Hepatocyte (in vitro differentiated cells): ENCODE results near the gene KLF1. TPM values are rescaled to one million over a fixed set of nuclear protein-coding genes. Genes with fewer than 3 reads are reported as not detected.

Source experiments
- DNase-seq: peaks from one replicate; pipeline ENCODE4 v3.0.0-alpha.2; 2016; ENCODE audit warnings: low spot score
- H2AFZ ChIP-seq: fragments of 200-600 bp; sonication (generic); 2 replicates; pipeline ENCODE4 v1.6.0; 2016; ENCODE audit warnings: antibody characterized with exemption, mild to moderate bottlenecking
- H3K27ac ChIP-seq: fragments of 200-600 bp; sonication (generic); 2 replicates; pipeline ENCODE4 v1.5.1; 2016; ENCODE audit warnings: mild to moderate bottlenecking
- H3K27me3 ChIP-seq: fragments of 200-600 bp; sonication (generic); 2 replicates; pipeline ENCODE4 v1.6.1; 2016
- H3K36me3 ChIP-seq: fragments of 200-600 bp; sonication (generic); replicated peaks from 2 replicates; pipeline ENCODE4 v1.5.1; 2016; ENCODE audit warnings: low read depth; ENCODE audit not compliant: insufficient read depth
- H3K4me1 ChIP-seq: fragments of 200-600 bp; sonication (generic); 2 replicates; pipeline ENCODE4 v1.5.1; 2016; ENCODE audit warnings: mild to moderate bottlenecking, moderate library complexity; ENCODE audit not compliant: insufficient read depth
- H3K4me2 ChIP-seq: fragments of 200-600 bp; sonication (generic); 2 replicates; pipeline ENCODE4 v1.6.0; 2016
- H3K4me3 ChIP-seq: fragments of 200-600 bp; sonication (generic); 2 replicates; pipeline ENCODE4 v1.5.1; 2016; ENCODE audit warnings: mild to moderate bottlenecking
- H3K79me2 ChIP-seq: fragments of 200-600 bp; sonication (generic); 2 replicates; pipeline ENCODE4 v1.6.0; 2017; ENCODE audit warnings: mild to moderate bottlenecking
- H3K9me2 ChIP-seq: fragments of 200-600 bp; sonication (generic); replicated peaks from 2 replicates; pipeline ENCODE4 v1.6.0; 2017; ENCODE audit warnings: mild to moderate bottlenecking; ENCODE audit not compliant: insufficient read depth
- H3K9me3 ChIP-seq: fragments of 200-600 bp; sonication (generic); 2 replicates; pipeline ENCODE4 v1.5.1; 2016; ENCODE audit warnings: low read depth, mild to moderate bottlenecking
- H4K20me1 ChIP-seq: fragments of 200-600 bp; sonication (generic); 2 replicates; pipeline ENCODE4 v1.6.0; 2016; ENCODE audit warnings: mild to moderate bottlenecking; ENCODE audit not compliant: insufficient read depth, poor library complexity, severe bottlenecking
- EZH2 ChIP-seq: fragments of 200-600 bp; sonication (generic); IDR thresholded peaks from 2 replicates; pipeline ENCODE4 v1.6.1; 2016; ENCODE audit warnings: antibody characterized with exemption, mild to moderate bottlenecking, borderline replicate concordance
- EZH2phosphoT487 ChIP-seq: fragments of 200-600 bp; sonication (generic); IDR thresholded peaks from one replicate; pipeline ENCODE4 v1.6.1; 2018; ENCODE audit warnings: antibody characterized with exemption, mild to moderate bottlenecking, low read depth, moderate library complexity; ENCODE audit not compliant: unreplicated experiment, severe bottlenecking
- WGBS: methylation state at CpG from one replicate; pipeline ENCODE4 v1.1.6; 2016; ENCODE audit warnings: low lambda C conversion rate; ENCODE audit errors: missing lambda C conversion rate; 5-methylcytosine and 5-hydroxymethylcytosine counted together
- polyA plus RNA-seq: library from polyadenylated mRNA; unstranded; fragments of >200 nt; fragmentation: Nextera tagmentation; extraction: Ambion mirVana; gene quantifications from 2 replicates; pipeline ENCODE4 v1.2.1, GENCODE V29; 2016
- total RNA-seq: library from RNA; depleted of rRNA; stranded (reverse); fragments of >200 nt; gene quantifications from 2 replicates; pipeline ENCODE4 v1.2.3, GENCODE V29; 2014
- TF ChIP-seq, protein P1 (sequence below): fragments of 200-600 bp; sonication (generic); IDR thresholded peaks from 2 replicates; pipeline ENCODE4 v1.5.1; 2016; ENCODE audit warnings: antibody characterized with exemption, mild to moderate bottlenecking; ENCODE audit not compliant: poor library complexity

The KLF1 gene
- total and polyA plus RNA-seq, 2 experiments from 2014 or later, result 0.37 TPM; not detected in 1

DNA sequence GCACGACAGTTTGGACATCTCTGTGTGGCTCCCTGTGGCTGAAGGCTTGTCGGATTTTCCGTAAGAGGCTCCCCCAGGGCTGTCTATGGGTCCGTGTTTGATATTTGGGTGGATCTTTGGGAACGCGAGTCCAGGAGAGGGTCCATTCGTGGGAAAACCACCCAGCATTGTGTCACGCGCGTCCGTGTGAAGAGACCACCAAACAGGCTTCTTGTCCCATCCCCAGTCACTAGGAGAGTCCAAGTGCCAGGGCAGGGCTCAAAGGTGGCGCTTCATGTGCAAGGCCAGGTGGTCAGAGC is 2.4 kb downstream of the KLF1 start:
- no peak for DNase-seq
- Histone ChIP-seq H3K27ac (no peak overlapping the region), H3K9me3 (no peaks in the 10 kb centered on the region), H3K9me2 (no peaks in the 10 kb centered on the region), H3K36me3 (no peaks in the 10 kb centered on the region), H4K20me1 (no peaks in the 10 kb centered on the region), H2AFZ (peak overlapping the region; percentile 56), H3K4me2 (peak overlapping the region; percentile 92), H3K4me1 (peaks cover 5% of the 10 kb centered on the region), H3K27me3 (peaks cover 34% of the 10 kb centered on the region), H3K4me3 (no peak overlapping the region), H3K79me2 (no peaks in the 10 kb centered on the region)
- 78% methylated on average over 12 of the region's 12 CpGs for WGBS
- no peak for TF ChIP-seq EZH2phosphoT487
- TF ChIP-seq EZH2, result no peak
- TF ChIP-seq, protein P1, sequence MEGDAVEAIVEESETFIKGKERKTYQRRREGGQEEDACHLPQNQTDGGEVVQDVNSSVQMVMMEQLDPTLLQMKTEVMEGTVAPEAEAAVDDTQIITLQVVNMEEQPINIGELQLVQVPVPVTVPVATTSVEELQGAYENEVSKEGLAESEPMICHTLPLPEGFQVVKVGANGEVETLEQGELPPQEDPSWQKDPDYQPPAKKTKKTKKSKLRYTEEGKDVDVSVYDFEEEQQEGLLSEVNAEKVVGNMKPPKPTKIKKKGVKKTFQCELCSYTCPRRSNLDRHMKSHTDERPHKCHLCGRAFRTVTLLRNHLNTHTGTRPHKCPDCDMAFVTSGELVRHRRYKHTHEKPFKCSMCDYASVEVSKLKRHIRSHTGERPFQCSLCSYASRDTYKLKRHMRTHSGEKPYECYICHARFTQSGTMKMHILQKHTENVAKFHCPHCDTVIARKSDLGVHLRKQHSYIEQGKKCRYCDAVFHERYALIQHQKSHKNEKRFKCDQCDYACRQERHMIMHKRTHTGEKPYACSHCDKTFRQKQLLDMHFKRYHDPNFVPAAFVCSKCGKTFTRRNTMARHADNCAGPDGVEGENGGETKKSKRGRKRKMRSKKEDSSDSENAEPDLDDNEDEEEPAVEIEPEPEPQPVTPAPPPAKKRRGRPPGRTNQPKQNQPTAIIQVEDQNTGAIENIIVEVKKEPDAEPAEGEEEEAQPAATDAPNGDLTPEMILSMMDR, result no peak

DNA sequence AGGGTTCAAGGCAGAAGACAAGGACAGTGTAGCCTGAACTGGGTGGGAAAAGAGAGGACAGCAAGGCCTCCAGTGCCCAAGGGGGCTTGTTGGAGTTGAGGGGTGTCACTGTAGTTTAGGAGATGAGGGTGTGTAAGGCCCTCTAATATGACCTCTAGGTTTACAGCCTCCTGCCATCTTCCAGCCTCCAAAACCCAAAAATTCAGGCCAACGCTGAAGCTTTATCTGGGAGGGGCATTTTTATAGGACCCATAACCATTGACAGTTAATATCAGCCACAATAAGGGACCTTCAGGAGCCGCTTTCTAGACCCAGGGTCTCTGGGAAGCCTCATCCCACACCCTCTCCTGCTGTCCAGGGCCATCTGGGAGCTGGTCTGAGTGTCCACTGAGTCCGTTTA is 2.8 kb downstream of the KLF1 start:
- Histone ChIP-seq H3K4me1 (peaks cover 5% of the 10 kb centered on the region), H3K27me3 (peaks cover 34% of the 10 kb centered on the region), H3K9me2 (no peaks in the 10 kb centered on the region), H3K4me2 (no peak overlapping the region), H2AFZ (no peak overlapping the region), H3K4me3 (no peak overlapping the region), H4K20me1 (no peaks in the 10 kb centered on the region), H3K79me2 (no peaks in the 10 kb centered on the region), H3K36me3 (no peaks in the 10 kb centered on the region), H3K27ac (no peak overlapping the region), H3K9me3 (no peaks in the 10 kb centered on the region)
- TF ChIP-seq EZH2 (no peak), EZH2phosphoT487 (no peak)
- TF ChIP-seq, protein P1, result no peak
- 89% methylated on average over 3 of the region's 3 CpGs for WGBS
- no peak for DNase-seq

DNA sequence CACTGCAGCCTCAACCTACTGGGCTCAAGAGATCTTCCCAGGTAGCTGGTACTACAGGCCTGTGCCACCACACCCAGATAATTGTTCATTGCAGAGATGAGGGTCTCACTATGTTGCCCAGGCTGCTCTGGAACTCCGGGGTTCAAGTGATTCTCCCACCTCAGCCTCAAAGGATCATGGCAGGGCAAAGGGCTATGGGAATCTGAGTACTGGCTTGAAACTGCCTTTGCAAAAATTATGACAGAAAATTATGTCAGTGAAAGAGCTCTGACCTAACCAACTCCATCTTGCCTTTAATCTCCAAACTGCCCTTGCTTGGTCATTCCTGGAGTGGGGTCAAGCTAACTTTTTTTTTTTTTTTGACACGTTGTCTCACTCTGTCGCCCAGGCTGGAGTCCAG is 4.4 kb downstream of the KLF1 start:
- peaks cover 34% of the 10 kb centered on the region for H3K27me3 ChIP-seq
- H4K20me1 ChIP-seq, result no peaks in the 10 kb centered on the region
- H3K27ac ChIP-seq, result no peak overlapping the region
- no peak overlapping the region for H3K4me2 ChIP-seq
- H3K36me3 ChIP-seq, result no peaks in the 10 kb centered on the region
- TF ChIP-seq, protein P1, result no peak
- no peak for TF ChIP-seq EZH2phosphoT487
- no peak for TF ChIP-seq EZH2
- H3K4me1 ChIP-seq, result peaks cover 5% of the 10 kb centered on the region
- H3K79me2 ChIP-seq, result no peaks in the 10 kb centered on the region
- H3K4me3 ChIP-seq, result no peak overlapping the region
- no peak for DNase-seq
- H2AFZ ChIP-seq, result no peak overlapping the region
- 97% methylated on average over 3 of the region's 3 CpGs for WGBS
- no peaks in the 10 kb centered on the region for H3K9me3 ChIP-seq
- H3K9me2 ChIP-seq, result no peaks in the 10 kb centered on the region
